OCI-LY3 (cell line): ENCODE data around the gene TGM5.

ENCODE experiments used
- EZH2phosphoT487 ChIP-seq: fragments of 200-600 bp; shearing (Covaris generic); IDR thresholded peaks from 2 replicates; pipeline ENCODE4 v1.6.1; 2018; ENCODE audit warnings: antibody characterized with exemption, mixed run types, low read depth
- TF ChIP-seq, protein P1 (sequence below): fragments of 200-600, 300-600 bp; sonication (generic); IDR thresholded peaks from 2 replicates; pipeline ENCODE4 v1.5.1; 2014; ENCODE audit warnings: antibody characterized with exemption, low read length, low read depth

DNA sequence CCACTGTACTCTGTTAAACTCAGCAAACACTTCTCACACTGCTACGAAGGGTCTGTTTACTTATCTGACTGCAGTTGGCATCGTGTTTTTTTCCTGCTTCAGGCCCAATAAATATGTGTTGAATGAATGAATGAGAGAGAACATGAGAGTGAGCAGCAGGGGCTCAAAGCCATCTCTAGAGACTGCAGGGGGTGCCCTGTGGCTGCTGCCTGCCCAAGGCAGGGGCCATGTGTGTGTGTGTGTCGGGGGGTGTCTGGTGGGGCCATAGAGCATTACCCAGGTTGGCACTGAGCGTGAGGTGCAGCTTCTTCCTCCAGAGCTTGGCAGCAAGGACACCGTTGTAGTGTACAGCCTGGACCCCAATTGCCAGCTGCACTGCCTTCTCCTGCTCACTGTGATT is 60.7 kb downstream of the TGM5 start:
- TF ChIP-seq, protein P1, sequence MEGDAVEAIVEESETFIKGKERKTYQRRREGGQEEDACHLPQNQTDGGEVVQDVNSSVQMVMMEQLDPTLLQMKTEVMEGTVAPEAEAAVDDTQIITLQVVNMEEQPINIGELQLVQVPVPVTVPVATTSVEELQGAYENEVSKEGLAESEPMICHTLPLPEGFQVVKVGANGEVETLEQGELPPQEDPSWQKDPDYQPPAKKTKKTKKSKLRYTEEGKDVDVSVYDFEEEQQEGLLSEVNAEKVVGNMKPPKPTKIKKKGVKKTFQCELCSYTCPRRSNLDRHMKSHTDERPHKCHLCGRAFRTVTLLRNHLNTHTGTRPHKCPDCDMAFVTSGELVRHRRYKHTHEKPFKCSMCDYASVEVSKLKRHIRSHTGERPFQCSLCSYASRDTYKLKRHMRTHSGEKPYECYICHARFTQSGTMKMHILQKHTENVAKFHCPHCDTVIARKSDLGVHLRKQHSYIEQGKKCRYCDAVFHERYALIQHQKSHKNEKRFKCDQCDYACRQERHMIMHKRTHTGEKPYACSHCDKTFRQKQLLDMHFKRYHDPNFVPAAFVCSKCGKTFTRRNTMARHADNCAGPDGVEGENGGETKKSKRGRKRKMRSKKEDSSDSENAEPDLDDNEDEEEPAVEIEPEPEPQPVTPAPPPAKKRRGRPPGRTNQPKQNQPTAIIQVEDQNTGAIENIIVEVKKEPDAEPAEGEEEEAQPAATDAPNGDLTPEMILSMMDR: no peak
- no peak for TF ChIP-seq EZH2phosphoT487
